Astrocyte of the cerebellum (primary cell): ENCODE data around the gene THEMIS.

Experiments used
- DNase-seq: peaks from one replicate; pipeline ENCODE4 v3.0.0-alpha.2; 2011; ENCODE audit warnings: low read depth
- H3K4me3 ChIP-seq: 2 replicates; pipeline ENCODE4 v1.5.1; 2011; ENCODE audit warnings: mild to moderate bottlenecking, low read depth, low read length, moderate library complexity
- in situ Hi-C: cut with HindIII; loops from 2 replicates; pipeline ENCODE4 v1.10.0; 2017; ENCODE audit warnings: low sequenced_read_pairs
- TF ChIP-seq, protein P1 (sequence below): IDR thresholded peaks from 2 replicates; pipeline ENCODE4 v1.5.1; 2012; ENCODE audit warnings: low read length, low read depth, moderate library complexity, mild to moderate bottlenecking; ENCODE audit errors: missing control alignments

The THEMIS gene

DNA sequence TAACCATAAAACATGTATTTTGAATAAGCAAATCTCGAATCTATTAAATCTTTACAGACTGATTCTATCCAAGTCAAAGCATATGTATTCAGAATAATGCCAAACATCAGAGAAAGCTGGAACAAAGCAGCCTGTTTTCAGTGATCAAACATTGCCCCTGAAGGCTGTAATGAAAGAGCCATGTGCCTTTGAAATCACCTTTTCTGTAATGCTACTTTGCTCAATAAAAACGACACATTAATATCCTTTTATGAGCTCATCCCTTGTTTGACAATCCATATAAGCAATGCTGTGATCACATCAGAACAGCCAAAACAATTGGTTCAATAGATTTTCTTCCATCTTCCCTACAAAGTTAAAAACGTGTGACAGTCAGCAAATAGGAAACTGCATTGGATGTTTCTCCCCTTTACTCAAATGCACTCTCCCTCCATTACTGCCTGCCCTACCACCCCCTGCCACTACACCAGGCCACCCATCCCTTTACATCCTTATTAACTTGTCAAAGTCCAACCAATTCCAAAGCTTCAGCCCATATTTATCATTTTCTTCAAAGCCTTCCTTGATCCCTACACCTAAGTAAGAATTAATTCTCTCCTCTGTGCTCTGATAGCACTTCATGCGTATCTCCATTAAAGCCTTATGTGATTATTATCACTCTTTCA lies 42.0 kb downstream of the THEMIS start:
- in situ Hi-C loops: no loop called here
- DNase-seq: no peak
- TF ChIP-seq, protein P1, sequence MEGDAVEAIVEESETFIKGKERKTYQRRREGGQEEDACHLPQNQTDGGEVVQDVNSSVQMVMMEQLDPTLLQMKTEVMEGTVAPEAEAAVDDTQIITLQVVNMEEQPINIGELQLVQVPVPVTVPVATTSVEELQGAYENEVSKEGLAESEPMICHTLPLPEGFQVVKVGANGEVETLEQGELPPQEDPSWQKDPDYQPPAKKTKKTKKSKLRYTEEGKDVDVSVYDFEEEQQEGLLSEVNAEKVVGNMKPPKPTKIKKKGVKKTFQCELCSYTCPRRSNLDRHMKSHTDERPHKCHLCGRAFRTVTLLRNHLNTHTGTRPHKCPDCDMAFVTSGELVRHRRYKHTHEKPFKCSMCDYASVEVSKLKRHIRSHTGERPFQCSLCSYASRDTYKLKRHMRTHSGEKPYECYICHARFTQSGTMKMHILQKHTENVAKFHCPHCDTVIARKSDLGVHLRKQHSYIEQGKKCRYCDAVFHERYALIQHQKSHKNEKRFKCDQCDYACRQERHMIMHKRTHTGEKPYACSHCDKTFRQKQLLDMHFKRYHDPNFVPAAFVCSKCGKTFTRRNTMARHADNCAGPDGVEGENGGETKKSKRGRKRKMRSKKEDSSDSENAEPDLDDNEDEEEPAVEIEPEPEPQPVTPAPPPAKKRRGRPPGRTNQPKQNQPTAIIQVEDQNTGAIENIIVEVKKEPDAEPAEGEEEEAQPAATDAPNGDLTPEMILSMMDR: no peak
- no peak overlapping the region for H3K4me3 ChIP-seq

DNA sequence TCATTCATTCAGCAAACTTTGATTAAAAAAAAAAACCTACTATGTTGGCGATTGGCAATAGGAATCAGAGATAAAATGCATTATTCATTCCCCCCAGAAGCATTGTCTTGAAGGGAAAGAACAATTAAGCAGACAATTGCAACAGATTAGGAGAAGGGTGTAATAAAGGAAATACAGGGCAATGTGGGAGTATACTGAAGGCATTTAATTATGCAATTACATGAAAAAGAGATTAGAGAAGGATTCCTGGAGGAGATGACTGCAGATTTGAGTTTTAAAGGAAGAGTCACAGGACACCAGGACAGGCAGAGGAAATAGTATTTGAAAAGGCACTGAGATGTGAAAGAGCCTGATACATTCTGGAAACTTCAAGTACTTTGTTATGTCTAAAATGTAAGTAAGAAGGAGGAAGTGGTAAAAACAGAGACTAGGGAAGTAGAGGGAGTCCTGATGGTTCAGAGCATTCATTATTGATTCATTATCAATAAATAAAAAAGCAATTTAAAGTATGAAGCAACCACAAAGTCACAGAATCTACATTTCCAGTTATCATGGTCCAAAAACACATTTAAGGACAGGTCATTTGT lies 43.7 kb downstream of the THEMIS start:
- in situ Hi-C loops: no loop called here
- TF ChIP-seq, protein P1: no peak
- H3K4me3 ChIP-seq: no peak overlapping the region
- no peak for DNase-seq

DNA sequence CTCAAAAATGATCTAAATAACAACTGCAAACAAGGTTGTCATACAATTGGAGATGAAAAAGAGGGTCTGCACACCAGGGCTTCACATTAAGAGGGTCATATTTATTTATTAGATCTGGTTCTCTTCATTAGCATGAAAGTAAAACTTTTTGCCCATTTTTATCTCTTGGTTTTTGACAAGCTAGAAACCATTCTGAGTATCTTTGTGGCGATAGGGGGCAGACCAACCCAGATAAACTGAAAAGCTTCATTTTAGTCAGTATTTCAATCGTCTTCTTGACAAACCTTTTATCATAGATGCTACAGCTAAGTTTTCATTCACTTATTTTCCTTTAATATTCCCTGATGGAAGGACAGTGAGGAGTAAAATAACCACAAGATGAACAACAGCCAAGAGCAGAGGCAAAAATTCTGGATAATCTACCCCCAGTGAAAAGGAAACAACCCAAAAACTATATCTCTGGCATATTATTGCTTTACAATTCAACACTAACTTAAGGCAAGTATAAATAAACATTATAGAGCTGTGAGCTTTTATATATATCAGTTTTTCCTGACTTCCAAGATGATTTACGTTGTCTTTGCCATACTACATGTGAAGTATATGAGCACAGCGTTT lies 45.2 kb downstream of the THEMIS start:
- TF ChIP-seq, protein P1: peak; percentile 53
- H3K4me3 ChIP-seq: no peak overlapping the region
- no peak for DNase-seq
- in situ Hi-C loops: no loop called here

DNA sequence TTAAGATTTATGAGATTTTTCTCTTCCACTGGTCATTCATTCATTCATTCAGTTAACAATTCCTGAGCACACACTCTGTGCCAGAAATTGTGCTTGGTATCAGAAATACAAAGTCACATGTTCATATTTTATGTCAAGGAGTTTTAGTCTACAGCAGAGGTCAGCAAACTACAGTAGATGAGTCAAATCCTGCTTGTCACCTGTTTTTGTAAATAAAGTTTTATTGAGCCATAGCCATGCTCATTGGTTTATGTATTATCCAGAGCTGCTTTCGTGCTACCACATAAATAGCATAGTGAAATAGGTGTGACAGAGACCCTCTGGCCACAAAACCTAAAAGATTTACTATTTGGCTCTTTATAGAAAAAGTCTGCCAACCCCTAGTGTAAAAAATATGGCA lies 46.8 kb downstream of the THEMIS start:
- no peak for DNase-seq
- TF ChIP-seq, protein P1: no peak
- H3K4me3 ChIP-seq: no peak overlapping the region
- in situ Hi-C loops: no loop called here

DNA sequence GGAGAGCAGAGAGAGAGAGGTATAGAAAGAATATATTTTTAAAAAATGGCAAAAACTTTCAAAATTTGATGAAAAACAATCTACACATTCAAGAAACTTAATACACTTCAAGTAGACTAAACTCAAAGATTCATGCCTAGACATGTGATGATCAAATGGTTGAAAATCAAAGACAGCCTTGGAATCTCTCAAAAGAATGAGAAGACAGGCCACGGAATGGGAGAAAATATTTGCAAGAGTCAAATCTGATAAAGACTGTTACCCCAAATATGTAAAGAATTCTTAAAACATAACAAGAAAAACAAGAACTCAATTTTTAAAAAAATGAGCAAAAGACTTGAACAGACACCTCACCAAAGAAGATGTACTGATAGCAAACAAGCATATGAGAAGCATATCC lies 49.7 kb downstream of the THEMIS start:
- in situ Hi-C loops: no loop called here
- DNase-seq: no peak
- H3K4me3 ChIP-seq: no peak overlapping the region
- TF ChIP-seq, protein P1: no peak

DNA sequence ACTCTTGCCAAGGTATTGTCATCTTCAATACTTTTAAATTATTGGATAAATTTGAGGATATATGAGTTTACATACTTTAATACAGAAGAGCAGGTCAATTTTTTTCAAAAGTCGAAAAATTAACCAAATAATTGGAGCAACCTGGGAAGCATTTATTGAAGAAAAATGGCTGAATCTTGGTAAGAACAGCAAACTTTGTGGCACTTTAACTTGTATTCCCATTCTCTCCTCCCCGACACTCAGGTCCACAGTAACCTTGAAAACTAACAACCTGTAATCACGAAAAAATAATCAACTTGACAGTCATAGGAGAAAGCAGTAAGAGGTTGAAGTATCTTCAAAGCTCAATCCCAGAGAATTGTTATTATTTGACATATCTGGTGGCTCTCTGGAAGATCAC lies 55.6 kb downstream of the THEMIS start:
- TF ChIP-seq, protein P1: no peak
- in situ Hi-C loops: no loop called here
- DNase-seq: no peak
- no peak overlapping the region for H3K4me3 ChIP-seq
